Hematopoietic multipotent progenitor cell (in vitro differentiated cells): ENCODE results near the gene USP40. TPM values are rescaled to one million over a fixed set of nuclear protein-coding genes. Genes with fewer than 3 reads are reported as not detected.

Experiments used
- DNase-seq, 3 donors: peaks; one replicate each; pipeline ENCODE4 v3.0.0-alpha.2; 2011 to 2015; ENCODE audit warnings: low read depth in 2 of 3, low spot score in 2 of 3
- total RNA-seq: library from RNA; depleted of rRNA; stranded (reverse); fragments of >200 nt; gene quantifications from one replicate; pipeline ENCODE4 v1.2.3, GENCODE V29; 2012

The USP40 gene
- total RNA-seq, 1 donor, result 13.2 TPM

- no peak for DNase-seq
Measured at GRCh38 chr2:233476651-233477547, 89.7 kb downstream of the USP40 start.

DNA sequence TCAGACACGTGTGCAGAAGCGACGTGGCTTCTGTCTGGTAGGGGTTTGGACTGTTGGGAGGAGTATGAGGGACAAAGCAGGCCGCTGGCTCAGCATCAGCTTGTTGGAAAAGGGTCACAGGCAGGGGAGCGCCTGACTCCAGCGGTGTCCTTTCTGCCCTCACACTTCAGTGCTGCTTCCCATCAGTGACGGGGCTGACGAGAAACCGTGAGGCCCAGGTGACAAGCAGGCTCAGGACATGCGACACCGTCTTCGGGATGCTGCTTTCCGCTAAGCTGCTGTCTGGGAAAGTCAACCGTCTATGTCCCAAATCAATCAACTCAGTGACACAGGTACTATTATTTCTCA is 90.5 kb downstream of the USP40 start:
- DNase-seq, result no peak

- no peak for DNase-seq
Measured at GRCh38 chr2:233474308-233475160, 92.0 kb downstream of the USP40 start.

- no peak for DNase-seq
Measured at GRCh38 chr2:233473878-233474277, 92.7 kb downstream of the USP40 start.

DNA sequence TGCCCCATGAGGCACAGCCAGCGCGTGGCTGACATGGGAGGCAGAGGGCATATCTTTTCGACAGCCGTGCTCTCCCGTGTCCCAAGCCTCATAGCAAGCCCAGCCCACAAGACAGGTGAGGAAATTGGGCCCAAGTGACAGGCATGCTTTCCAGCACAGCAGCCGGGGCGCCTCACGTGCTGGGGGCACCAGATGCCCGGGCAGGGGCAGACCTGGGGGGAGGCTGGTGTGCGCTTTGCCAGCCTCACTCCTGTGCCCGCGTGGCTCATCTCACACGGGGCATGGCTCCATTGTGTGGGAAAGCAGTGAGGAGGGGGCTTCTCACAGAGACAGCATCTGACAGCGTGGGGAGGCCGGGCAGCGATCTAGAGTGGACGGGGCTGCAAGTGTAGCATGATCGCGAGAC is 93.2 kb downstream of the USP40 start:
- no peak for DNase-seq

DNA sequence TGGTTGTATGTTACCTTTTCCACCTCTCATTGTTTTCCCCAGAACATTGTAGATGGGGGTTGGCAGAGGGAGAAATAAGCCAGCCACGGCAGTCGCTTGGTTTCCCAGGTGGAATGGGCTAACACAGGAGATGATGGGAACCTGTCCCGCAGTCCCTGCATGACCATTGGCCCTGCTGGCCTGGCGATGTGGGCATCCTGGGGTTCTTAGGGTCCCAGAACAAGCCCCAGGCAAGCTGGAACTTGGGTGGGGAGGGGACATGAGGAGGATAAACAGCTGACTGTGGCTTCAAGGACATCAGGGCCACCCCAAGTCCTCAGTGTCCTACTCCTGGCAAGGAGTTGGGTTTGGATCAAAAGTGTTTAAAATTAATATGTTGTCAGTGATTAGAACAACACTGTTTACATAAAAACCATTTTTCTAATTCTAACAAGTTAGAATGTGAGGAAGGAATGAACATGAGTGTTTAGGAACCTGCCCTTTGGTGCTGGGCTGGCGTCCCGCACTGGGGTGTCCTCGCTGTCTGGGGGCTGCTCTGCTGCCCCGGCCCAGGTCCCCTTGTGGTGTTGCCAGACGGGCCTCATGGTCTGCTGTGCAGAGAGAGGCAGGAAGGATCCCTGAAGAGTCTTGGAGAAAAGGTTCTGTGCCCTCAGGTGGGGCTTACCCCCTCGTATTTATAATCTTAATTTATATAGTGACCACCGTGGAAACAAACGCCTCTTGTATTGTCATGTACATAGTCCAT is 95.1 kb downstream of the USP40 start:
- DNase-seq, result no peak

DNA sequence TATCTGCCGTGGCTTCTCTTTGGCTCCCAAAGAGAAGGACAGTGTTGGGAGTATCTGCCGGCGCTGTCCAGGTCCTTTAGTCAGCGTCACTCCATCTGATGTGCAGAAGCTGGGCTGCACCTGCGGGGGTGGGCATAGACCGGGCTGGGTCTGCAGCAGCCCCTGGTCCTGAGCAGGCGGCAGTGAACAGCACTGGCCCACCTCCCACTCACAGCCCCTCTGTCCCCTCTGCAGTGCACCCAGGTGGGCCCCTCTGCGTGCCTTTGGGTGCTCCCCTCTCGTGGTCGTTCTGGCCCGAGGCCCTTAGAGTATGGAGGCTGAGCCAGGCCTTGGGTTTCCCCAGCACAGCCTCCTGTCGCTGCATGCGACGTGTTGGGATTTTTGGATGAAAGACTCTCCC is 95.7 kb downstream of the USP40 start:
- DNase-seq, result no peak

DNA sequence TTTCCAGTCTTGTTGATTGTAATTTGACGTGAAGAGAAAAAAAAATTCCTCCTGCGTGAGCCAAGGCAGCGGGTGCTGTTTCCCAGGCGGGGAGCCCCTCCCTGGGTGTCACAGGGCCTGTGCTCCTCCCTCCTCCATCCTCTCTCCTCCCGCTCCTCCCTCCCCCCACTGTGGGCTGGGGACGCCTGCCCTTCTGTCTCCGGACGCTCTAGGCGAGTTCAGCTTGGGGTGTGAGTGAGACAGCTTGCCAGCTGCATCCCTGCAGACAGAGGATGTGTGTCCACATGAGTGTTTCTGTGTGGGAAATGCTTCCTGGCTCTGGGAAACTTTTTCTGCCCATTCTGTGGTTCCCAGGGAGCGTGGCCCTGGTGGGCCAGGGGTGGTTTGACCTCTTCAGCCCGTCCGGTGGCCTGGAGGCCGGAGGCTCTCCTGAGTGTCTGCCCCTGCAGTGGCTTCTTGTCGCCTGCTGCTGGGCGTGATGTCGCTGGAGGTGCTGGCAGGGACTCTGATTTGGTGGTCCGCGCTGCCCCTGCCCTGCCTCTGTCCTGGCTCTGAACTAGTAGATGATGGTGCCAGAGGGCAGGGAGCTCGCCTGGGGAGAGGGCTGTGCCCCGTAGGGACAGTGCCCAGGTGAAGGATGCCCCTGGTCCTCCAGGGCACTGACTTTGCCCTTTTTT is 96.4 kb downstream of the USP40 start:
- no peak for DNase-seq

DNA sequence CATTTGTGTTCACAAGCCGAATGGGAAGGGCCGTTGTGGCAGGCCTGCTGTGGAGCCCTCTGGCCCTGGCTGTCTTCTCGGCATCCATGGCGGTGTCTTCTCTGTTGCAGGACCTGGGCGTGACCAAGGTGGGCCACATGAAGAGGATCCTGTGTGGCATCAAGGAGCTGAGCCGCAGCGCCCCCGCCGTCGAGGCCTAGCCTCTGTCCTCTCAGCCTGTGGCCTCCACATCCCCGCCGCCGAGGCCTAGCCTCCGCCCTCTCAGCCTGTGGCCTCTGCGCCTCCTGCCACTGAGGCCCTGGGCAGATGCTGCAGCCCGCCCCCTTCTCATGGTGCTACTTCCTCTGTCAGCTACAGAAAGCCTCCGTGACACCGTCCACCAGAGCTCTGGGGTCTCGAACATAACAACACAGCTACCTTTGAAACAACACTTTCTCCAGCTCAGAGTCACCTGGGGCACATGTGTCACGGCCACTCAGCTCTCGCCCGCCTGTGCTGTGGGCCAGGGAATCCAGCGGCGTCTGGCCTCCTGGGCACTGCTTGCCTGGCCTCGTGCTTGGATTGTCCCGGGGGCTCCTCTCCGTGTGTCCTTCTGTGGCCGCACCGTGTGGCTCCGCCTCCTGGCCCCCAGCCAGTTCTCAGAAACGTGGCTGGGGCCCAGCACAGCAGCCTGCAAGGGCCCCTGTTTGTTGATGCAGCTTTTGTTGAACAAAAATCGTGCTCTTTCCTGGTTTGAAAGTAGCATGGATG is 97.1 kb downstream of the USP40 start:
- no peak for DNase-seq

DNA sequence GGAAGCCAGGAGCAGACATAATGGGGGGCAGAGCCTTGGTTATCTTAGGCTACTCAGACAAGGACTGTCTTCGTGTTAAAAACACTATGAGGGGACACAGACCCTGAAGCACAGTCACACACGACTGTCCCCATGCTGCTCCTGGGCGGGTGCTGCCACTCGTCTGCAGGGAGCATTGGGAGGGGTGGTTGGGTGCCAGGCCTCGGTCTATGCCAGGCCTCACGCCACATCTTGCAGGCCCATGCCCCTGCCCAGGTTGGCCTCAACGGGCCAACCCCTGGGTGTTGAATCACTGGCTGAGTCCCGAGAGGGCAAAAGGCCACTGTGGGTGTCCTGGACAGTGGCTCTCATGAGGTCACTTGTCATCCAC is 97.9 kb downstream of the USP40 start:
- DNase-seq, result no peak

DNA sequence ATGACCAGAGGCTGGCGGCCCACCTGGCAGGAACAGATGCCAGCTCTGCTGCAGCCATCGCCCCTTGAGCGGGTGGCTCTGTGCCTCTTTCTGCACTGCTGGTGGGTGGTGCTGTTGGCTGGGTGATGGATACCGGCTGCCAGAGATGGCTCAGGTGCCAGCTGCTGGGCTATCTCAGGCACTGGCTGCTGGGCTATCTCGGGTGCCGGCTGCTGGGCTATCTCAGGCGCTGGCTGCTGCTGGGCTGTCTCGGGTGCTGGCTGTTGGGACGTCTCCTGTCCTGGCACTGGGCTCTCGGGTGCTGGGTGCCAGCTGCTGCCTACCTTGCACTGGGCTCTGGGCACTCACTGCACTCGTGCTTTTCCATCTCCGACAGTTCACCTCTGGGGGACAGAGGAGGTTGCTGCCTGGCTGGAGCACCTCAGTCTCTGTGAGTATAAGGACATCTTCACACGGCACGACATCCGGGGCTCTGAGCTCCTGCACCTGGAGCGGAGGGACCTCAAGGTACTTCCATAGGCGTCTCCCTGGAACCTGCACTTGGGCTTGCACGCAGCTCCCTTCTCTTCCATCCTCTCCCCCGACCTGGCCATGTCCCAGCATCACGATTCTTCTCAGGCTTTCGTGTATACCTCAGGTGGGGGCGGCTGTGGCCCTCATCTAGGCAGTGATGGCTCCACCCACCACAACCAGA is 98.4 kb downstream of the USP40 start:
- no peak for DNase-seq

GRCh38 chr2:233466991-233467603 is 99.5 kb downstream of the USP40 start:
- no peak for DNase-seq

DNA sequence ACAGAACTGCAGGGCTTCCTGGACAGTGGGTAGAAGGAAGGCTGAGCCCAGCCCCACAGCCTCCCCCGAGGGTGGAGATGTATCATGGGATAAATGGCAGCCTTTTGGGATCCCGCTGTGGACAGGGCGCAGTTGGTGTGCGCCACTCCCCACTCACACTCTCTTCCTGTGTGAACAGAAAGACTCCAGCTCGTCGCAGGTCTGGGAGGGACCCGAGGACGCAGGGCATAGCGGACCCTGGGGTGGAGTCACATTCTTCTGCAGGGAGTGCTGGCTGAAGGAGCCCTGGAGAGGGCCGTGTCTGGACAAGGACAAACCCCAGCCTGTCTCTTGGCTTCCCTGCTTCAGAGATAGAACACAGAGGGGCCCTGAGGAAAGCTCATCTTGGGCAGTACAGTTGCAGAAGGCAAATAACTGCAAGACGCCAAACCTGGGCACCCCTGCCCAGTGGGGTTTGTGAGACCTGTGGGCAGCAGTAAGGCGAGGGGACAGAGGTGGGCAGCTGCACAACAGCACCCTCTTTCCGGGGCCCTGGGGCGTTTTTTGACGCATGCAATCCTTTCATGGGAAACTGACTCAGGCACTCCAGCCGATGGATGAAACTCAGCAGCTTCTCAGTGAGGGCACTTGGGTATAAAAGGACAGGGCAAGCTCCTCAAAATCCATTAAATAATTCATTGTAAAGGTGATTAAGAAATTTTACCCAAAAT is 101.9 kb downstream of the USP40 start:
- DNase-seq, result no peak

- no peak for DNase-seq
Measured at GRCh38 chr2:233464056-233464455, 102.5 kb downstream of the USP40 start.

- no peak for DNase-seq
Measured at GRCh38 chr2:233463586-233463985, 103.0 kb downstream of the USP40 start.

DNA sequence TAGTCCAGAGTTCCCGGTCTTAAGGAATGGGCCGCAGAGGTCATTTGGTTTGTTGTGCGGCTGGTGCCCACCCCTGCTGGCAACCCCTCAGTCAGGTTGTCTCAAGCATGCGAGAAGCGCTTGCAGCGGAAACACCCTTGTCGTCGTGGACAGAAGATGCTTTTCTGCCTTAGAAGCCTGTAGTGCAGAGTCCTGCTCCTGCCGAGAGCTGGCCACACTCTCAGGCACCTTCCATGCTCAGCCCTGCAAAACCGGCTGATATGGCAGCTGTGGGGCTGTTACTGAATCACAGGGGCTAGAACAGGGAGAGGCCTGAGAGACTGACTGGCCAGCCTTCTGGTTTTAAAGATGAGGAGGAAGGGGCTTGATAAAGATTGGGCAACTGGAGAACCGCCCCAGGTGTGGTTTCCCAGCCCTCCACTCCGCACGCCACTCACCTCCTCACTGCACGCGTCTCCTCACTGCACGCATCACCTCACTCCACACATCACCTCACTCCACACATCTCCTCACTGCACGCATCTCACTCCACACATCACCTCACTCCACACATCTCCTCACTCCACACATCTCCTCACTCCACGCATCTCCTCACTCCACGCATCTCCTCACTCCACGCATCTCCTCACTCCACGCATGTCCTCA is 103.6 kb downstream of the USP40 start:
- no peak for DNase-seq

DNA sequence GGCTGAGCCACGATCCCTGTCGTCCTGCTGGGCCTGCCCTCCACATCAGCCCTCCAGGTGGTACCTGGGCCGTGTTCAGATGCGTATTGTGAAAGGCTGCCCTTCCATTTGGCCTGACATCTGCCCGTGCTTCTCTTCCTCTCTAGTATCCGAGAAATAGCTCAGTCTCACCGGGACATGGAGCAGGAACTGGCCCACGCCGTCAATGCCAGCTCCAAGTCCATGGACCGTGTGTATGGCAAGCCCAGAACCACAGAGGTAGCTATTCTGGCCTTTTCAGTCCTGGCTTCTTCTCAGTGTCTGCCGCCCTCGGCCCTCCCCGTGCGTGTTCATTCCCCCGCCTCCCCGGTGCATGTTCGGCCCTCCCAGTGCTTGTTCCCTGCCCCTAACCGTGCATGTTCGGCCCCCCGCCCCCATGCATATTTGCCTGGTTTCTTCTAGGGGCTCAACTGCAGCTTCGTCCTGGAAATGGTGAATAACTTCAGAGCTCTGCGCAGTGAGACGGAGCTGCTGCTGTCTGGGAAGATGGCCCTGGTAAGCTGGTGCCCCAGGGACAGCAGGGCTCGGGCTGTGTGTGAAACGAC is 104.3 kb downstream of the USP40 start:
- no peak for DNase-seq
